Activated CD4-positive, alpha-beta T cell treated with anti-CD3 and anti-CD28 coated beads, Interleukin-2, amount 50 U/mL, for 16 hours (primary cell): ENCODE results near the gene TTI1.
"Not testable (repeated sequence)": the region's sequence is repeated elsewhere in the genome, so short reads cannot be mapped to it uniquely, and the experiment has no call there.

Experiments used
- DNase-seq: peaks from one replicate; pipeline ENCODE4 v3.0.0-alpha.2; 2020

TTI1 gene

DNA sequence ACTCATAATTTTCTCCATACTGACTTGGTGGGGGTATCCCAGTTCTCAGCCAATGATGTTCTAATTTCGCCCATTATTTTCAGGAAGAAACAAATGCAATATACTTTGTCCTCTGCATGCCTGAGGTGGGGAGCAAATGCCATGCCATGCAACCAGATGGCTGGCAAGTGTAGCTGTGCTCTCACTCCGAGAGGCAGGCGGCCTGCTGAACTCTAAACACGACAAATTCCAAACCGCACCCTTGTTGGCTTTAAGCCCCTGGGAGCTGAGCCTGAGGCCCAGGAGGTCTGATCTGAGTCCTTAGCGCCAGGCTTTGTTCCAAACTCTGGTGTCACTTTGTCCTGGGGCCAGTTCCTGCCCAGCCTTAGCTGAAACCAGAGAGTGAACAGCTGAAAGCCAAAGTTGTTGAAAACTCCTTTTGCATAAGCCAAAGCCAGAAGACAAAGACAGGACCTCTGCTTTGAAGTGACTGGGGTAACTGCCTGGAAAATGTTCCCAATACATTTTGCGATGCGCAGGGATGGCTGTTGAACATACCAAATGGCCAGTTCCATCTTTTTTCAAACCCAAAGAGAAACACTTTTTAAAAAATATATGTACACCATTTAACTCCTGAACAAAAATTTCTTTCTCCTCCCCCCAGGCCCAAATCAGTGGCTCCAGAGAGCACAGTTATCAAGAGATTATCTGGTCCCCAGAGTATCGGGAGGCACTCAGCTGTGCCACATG lies 46.2 kb downstream of the TTI1 start:
- DNase-seq = no peak

DNA sequence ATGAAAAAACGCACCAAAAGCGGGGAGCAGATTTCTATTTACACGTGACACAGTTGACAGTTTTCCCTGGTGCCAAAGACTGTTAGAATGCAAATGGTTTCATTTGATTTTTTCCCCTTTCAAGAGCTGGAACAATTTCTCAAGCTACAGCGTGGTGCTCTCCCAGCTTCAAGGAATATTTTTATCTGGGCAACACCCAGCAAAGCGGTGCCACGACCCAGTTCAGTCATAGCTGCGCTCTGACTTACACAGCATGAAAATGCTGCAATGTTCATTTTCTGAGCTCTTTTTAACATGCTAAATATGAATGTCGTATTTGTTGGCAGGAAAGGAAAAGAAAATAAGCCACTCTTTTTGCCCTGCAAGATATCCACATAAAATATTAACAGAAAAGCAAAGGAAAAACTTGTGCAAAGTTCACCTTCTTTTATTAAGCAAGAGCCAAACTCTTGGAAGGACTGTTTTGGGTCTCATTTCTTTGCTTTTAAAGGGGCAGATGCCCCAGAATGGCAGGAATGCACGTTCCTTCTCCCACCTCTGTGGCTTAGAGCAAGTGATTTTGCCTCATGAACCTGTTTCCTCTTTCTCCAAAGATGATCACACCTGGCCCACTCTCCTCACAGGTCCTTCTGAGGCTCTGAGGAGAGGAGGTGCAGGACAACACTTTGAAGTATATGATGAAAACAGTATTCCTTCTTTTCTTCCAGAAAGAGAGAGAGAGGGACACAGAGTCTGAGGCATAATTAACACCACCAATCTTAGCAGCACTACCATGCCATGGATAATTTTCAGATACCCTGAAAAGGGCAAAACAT lies 47.0 kb downstream of the TTI1 start:
- no peak for DNase-seq

DNA sequence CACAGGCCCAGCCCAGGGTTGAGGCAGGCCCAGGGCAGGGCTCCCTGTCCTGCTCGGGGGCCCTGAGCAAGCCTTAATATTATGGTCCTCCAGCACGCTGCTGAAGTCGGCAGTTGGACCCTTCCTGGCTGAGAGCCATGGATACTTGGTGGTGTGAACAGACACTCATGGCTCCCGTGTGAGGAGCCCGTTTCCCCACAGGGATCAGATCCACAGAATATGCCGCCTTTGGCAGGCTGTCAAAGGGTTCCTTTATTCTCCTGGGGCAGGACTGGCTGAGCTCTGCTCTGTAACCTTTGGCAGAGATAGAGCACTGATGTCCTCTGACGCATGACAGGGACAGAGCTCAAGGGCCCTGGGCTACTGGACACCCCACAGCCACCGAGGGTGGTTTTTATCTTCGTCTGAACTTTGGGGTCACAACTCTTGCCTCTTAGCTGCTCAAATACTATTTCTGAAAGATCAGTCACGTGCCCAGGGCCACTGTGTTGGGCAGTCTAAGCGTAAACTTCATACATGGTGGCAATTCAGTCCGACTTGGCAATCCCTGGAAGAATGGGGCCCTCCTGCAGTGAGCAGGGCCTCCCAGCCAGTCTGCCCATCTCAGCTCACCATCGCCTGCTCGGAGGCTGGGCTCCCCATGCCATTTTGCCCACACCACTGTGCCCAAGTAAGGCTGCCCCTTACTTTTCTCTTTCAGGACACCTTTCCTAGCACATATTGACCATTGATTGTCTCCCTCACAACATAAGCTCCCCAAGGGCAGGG lies 49.1 kb downstream of the TTI1 start:
- no peak for DNase-seq

DNA sequence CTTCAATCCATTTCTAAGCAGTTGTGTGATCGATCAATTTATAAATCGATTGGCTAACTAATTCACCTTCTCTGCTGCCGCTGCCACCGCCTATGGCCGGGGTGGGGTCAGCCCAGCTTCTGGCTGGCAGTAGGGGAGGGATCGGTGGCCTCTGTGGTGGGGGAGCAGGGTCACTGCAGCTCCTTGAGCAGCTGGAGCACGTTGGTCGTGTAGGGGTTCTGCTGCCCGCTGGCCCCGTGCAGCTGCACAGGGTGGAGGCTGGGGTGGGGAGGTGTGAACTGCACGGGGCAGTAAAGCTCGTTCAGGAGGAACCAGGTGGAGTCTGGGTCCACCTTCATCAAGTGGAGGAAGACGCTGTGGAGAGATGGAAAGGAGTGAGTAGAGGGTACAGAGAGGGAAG lies 50.0 kb downstream of the TTI1 start:
- DNase-seq = no peak

DNA sequence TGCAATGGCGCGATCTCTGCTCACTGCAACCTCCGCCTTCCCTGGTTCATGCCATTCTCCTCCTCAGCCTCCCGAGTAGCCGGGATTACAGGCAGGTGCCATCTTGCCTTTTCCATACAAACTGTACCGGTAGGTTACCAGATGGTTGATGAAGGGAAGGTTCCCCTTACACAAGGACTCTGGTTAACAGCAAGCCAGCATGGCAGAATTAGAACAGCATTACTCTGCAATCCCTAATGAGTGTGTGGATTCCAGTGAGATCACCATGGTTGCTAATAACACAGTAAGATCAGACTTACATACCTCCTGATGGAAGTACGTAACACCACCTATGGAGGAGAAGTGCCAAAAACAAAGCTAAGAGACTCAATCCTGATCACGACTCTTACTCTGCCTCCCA lies 51.7 kb downstream of the TTI1 start:
- DNase-seq = no peak

DNA sequence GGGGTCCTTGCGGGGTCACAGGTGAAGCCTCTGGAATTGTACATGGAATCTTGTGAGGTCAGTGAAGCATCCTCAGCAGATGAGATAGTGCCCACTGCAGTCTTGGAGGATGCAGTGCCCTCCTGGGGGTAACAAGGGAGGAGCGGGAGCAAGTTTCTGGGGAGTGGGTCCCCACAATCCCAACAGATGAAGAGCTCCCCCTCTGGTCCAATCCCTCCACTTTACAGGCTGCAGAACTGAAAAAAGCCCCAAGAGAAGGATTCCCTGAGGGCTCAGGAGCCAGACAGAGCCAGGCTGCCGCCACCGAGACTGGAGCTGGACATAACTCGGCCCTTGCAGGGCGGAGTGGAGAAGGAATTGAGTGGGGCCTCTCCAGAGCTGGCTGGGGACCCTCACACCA lies 52.4 kb downstream of the TTI1 start:
- DNase-seq = no peak

DNA sequence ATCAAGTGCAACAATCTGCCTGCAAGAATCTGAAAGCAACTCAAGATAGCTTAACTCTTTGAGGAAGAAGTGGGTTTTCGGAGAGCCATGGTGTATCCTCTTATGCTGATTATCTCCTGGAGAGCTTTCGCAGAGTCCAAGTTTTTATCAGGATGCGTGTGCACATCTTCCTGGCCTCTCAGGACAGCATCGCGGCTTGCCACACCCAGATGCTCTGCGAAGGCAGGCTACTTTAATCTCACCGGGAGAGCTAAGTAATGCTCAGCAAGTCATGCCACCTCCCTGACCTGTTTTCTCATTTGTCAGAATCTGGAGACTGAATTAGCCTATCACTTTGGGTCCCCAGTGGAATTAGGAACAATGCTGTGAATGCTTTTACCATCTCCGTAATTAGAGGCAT lies 52.9 kb downstream of the TTI1 start:
- DNase-seq = no peak

DNA sequence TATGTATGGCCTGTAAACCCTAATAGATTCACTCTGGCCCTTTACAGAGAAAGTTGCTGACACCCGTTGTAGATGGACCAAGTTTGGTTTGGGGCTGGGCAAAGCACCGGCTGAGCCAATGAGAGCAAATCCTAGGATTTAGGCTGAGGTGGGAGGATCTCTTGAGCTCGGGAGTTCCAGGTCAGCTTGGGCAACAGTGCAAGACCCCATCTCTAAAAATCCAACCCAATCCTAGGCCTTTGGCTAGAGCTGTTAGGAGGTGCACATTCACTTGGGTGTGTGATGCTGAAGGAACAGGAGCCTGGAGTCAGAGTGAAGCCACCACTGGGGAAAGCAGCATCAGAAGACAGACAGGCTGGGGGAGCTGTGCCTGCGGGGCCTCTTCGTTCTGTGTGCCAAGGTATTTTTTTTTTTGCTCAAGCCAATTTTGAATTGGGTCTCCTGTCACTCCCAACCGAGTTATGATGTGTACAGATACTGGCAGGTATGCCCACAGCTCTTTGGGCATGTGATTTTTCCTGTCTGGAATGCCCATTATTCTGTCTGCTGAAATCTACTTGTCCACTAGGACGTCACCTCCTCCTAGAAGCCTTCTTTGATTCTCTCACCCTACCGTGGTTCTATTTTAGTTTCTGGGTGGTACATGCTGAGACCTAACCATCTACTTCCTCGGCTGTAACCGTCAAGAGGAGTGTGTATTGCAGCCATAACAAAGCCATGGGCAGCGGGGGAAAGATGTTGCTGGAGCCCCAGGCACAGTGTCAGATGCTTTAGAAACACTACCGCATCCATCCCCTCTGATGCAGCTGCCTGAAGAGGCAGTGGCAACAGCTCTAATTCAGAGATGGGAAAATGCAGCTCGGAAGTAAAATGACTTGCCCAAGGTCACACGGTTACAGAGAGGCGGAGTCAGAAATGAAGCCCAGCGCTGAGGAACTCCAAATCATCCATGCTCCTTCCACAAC lies 54.0 kb downstream of the TTI1 start:
- DNase-seq = no peak

DNA sequence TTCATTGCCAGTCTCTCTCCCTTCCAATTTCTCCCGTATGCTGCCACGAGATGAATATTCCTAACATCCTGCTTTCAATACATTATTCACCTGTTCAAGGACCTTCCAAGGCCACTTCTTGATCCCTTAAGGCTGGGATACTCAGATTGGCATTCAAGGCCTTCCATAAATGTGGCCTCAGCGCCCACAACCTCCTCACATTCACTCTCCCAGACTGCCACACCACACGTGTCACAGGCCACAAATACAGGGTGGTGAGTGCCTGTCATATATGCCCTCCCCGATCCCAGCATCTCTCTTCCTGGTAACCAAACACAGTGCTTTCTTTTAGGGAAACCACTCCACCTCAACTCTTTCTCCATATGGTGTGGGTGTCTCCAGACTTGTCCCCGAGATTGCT lies 55.5 kb downstream of the TTI1 start:
- DNase-seq = no peak

DNA sequence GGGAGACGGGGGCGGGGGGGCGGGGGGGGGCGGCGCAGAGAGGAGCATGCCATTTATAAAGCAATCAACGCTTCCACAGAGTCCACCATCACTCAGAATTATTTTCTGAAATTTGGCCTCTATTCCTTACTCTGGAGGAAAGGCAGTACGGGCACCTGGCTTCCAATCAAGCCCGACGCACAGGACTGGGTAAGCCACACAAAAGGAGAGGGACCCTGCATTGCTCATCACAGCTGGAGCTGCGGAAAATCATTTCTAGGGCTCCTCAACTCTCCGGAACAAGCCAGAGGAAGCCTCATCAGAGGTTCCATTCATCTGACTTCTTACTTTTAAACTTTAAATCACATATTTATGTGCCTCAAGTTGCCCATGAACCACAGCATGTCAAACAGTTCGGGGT lies 55.9 kb downstream of the TTI1 start:
- no peak for DNase-seq

DNA sequence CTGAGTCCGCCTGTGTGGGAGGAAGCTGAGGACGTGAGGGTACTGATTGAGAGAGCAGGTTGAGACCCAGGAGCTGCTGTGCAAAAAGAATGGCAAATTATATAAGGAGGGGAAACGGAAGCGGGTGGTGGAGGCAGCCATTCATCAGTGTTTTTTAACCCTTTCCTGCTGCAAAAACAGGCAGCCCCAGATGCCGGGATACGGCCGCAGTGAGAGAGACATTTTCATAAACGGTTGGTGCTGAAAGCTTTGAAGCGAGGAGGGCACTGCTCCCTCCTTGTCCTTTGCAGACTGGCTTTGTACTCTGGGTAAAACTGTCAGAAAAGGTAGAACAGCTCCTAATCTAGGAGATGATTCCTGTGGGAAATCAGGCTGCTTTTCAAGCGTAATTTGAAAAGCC lies 56.4 kb downstream of the TTI1 start:
- DNase-seq = no peak

DNA sequence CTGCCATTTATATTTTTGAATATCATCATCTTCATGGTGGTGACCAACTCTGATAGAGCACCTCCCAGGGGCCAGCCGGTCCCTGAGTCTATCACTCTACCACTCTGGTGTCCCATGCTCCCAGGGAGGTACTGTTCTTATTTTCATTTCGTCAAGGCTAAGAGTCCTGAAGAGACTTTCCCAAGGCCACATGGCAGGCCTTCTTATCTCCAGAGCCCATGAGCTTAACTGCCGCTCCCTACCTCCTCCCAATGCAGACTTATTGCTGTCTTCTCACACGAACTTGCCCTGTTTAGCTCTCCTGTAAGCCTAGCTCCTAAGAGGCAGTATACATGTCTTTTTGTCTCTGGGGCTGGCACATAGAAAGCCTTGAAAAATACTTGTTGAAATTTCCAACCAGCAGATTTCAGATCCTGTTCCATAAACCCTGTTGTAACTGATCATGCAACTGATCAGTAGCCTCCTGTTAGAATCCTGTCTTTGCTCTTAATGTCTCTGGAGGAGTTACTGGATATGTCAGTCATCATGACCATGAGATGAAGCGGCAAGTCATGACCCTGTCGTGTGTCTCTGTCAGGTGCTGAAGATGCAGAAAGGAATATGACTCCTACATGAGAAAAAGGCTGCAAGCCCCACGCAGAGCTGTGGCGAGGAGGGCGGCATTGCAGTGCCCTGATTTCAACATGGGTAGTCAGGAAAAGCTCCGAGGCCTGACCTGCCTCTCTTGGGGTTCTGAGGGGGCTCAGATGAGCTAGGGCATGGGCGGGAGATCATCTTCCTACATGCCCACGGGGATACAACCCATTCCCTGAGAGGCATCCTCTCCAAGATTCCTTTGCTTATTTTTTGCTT lies 60.0 kb downstream of the TTI1 start:
- DNase-seq = no peak

DNA sequence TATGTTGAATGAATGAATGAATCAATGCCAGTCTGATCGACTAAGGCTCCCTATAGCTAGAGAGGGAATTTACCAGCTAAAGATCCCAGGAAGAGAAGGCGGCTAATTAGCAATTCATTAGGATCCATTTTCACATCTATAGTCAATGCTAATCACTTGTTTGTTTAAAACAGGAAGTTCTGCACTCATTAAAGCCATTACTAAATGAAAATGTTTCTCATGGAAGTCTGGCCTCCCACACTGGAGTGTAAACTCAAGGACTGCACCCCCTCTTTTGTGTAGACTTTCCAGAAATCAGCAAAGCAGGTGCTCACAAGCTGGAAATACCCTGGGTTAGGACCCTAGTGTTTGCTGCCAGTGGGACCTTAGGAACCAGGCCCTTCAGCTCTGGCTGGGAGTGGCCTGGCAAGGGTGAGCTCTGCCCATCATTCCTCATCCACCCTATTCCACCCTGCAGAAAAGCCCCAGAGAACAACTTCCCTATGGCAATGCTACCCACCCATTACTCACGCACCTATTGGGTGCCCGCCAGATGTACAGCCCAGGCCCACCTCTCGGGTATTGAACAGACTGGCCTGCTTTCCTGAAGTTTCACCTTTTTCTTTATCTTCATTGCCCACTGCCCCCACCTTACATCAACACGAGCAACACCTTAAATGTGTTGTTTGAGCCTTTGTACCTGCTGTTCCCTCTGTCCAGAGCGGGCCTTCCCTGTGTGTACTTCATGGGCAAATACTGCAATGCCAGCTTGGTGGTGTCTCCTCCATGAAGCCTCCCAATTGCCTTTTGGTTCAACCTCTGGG lies 60.8 kb downstream of the TTI1 start:
- no peak for DNase-seq

DNA sequence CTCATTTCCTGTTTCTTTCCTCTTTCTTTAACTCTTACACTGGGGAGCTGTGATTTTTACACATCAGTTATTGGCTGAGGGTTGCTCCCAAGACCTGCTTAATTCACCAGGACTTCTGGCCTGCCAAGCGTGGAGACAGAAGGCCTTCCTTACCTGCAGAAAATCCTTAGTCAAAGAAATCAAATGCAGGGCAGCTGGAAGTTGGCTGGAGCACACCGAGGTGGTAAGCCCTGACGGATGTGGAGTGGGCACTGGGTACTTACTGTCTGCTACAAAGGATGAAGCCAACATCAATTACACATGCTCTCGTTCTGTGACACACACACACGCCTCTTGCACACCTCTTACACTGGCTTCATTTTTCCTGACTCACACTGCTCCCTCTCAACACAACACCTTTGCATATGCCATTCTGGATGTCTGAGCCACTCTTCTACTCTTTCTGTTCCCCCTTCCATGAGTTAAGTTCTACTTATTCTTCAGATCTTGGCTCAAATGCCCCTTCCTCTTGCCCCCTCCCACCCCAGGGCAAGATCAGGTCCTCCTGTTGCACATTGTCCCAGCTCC lies 61.6 kb downstream of the TTI1 start:
- no peak for DNase-seq

DNA sequence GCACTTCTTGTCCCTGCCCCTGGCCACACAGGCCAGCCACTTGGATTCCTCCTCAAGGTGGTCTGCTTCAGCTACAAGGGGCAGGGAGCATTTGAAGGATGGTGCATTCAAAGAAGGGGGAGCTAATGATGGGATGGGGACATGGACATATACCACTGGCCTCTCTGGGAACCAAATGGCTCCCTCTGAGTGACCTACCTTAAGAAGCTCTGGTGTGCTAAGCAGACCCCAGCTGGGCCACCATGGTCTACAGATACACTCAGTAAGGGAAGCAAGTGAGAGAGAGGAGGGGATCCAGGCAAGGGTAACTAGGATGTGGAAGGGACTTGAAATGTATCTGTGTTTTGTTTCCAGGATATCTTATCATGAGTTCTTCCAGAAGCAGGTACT lies 62.4 kb downstream of the TTI1 start:
- no peak for DNase-seq

DNA sequence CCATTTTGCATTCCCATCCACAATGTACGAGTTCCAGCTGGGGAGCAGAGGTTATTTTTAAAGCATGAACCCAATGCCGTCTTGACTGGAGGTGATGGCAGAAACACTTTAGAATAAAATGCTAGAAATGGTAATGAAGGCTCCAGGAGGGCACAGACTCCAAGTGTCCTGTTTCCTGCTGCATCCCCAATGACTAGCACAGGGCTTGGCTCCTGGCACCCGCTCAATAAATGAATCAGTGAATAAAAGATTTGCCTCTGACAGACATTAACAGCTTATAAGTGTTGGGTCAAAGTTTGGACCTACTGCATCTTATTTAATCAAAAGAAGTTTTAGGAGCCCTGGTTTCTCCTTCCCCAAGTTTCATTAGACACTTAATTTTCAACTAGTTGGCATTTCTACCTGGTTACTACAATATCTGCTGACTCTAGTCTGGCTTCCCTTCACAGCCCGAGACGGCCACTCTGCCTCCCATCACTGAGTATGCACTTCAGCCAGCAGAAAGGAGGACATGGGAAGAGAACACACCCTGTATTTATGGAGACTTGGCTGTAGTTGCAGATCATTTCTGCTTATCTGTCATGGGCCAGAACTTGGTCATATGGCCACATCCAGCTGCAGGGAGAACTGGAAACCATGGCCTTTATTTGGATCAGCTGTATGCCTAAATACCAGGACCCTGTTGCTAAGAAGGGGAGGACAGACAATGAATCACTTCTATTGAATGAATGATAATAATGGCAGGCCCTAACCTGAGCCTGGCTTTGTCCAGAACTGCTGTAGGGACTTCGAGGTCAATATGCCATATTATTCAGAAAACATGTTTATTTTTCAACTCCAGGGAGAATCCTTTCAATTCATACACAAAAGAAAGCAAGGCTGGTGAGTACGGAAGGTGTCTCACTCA lies 63.1 kb downstream of the TTI1 start:
- DNase-seq = no peak

DNA sequence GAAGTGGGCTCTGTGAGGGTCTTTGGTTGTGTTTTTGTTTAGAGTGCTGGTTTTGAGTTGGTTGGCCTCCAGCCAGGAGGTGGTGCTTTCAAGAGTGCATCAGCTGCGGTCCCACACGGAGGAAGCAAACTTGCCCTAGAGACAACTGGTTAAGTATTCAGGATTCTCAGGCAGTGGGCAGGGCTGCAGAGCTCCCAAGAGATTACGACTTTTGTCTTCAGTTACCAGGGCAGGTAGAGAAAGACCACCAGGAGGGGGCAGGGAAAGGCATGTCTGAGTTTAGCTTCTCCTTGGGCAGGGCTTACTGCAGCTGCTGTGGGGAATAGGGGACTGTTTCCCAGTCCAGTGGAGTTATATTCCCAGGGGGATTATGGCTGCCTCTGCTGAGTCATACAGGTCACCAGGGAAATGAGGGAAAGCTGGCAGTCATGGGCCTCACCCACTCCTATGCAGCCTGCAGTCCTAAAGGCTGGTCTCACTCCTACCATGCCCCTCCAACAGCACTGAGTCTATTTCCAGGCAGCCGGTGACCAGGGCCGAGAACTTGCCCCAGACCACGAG lies 64.3 kb downstream of the TTI1 start:
- no peak for DNase-seq

DNA sequence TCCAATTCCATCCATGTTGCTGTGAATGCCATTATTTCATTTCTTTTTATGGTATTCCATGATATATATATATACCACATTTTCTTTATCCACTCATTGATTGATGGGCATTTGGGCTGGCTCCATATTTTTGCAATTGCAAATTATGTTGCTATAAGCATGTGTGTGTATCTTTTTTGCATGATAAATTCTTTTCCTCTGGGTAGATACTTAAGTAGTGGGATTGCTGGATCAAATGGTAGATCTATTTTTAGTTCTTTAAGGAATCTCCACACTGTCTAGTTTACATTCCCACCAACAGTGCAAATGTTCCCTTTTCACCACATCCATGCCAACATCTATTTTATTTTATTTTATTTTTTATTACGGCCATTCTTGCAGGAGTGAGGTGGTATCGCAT lies 69.8 kb downstream of the TTI1 start:
- DNase-seq = not testable (repeated sequence)

DNA sequence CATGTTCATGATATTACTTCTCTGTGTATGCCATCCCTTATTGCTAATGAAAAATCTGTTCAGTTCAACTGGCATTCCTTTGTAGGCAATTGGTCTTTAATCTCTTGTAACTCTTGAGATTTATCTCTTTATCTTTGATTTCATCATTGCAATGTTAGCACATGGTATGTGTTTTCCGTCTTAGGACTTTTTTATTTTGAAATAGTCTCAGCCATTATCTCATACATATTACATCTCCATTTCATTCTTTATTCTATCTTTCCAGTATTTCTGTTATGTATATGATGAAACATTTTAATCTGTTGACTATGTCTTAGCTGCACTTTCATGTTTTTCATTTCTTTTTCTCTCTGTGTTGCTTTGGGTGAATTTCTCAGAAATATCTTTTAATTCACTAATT lies 72.2 kb downstream of the TTI1 start:
- DNase-seq = no peak
